Kidney epithelial cell (primary cell): Measurements from ENCODE around the gene RGS7. TPM values are rescaled to one million over a fixed set of nuclear protein-coding genes. Genes with fewer than 3 reads are reported as not detected.
"Not testable (repeated sequence)": the region's sequence is repeated elsewhere in the genome, so short reads cannot be mapped to it uniquely, and the experiment has no call there.

Experiments used
- DNase-seq: peaks from one replicate; pipeline ENCODE4 v3.0.0-alpha.2; 2010; ENCODE audit warnings: low read depth
- H3K27me3 ChIP-seq: 2 replicates; pipeline ENCODE4 v1.6.0; 2011; ENCODE audit warnings: low read length; ENCODE audit not compliant: control insufficient read depth, insufficient read depth
- H3K36me3 ChIP-seq: 2 replicates; pipeline ENCODE4 v1.5.1; 2011; ENCODE audit warnings: low read length; ENCODE audit not compliant: control insufficient read depth, insufficient read depth
- H3K4me3 ChIP-seq: 2 replicates; pipeline ENCODE4 v1.5.1; 2011; ENCODE audit warnings: low read depth, mild to moderate bottlenecking, control low read depth, low read length
- CTCF ChIP-seq: IDR thresholded peaks from 2 replicates; pipeline ENCODE4 v1.5.1; 2011; ENCODE audit warnings: mild to moderate bottlenecking, moderate library complexity, low read length, control low read depth, inconsistent platforms; ENCODE audit not compliant: insufficient read depth, poor library complexity, severe bottlenecking
- total RNA-seq: library from RNA; depleted of rRNA; stranded (reverse); fragments of >200 nt; gene quantifications from 2 replicates; pipeline ENCODE4 v1.2.3, GENCODE V29; 2015

The RGS7 gene
- total RNA-seq, 1 donor from 2014 or later, result 1.5 TPM

GRCh38 chr1:240763771-240764170 lies 593.2 kb downstream of the RGS7 start:
- no peaks in the 10 kb centered on the region for H3K36me3 ChIP-seq
- DNase-seq, result no peak
- no peak overlapping the region for H3K4me3 ChIP-seq
- no peaks in the 10 kb centered on the region for H3K27me3 ChIP-seq
- no peak for TF ChIP-seq CTCF

- not testable (repeated sequence) for DNase-seq, H3K4me3 ChIP-seq, H3K36me3 ChIP-seq, H3K27me3 ChIP-seq
Observed at GRCh38 chr1:240763095-240763494, 593.9 kb downstream of the RGS7 start.

GRCh38 chr1:240762471-240762987 lies 594.5 kb downstream of the RGS7 start:
- H3K36me3 ChIP-seq, H3K4me3 ChIP-seq, H3K27me3 ChIP-seq, DNase-seq: not testable (repeated sequence)

- H3K36me3 ChIP-seq, H3K27me3 ChIP-seq, H3K4me3 ChIP-seq, DNase-seq: not testable (repeated sequence)
Observed at GRCh38 chr1:240758777-240759176, 598.2 kb downstream of the RGS7 start.

GRCh38 chr1:240758296-240758695 lies 598.7 kb downstream of the RGS7 start:
- H3K27me3 ChIP-seq, result no peaks in the 10 kb centered on the region
- no peak overlapping the region for H3K4me3 ChIP-seq
- TF ChIP-seq CTCF, result no peak
- DNase-seq, result no peak
- H3K36me3 ChIP-seq, result no peaks in the 10 kb centered on the region

GRCh38 chr1:240747907-240748306 lies 609.1 kb downstream of the RGS7 start:
- no peak overlapping the region for H3K4me3 ChIP-seq
- no peak for DNase-seq

GRCh38 chr1:240743705-240744104 lies 613.3 kb downstream of the RGS7 start:
- no peak for TF ChIP-seq CTCF
- DNase-seq, result no peak
- H3K4me3 ChIP-seq, result no peak overlapping the region
- H3K36me3 ChIP-seq, result no peaks in the 10 kb centered on the region
- no peaks in the 10 kb centered on the region for H3K27me3 ChIP-seq

More at GRCh38 chr1:240747907-240748306, 609.1 kb downstream of the RGS7 start:
- TF ChIP-seq CTCF, result no peak
- Histone ChIP-seq H3K36me3 (no peaks in the 10 kb centered on the region), H3K27me3 (no peaks in the 10 kb centered on the region)
